ACC112 (cell line): ENCODE data around the gene ZNF318.
"Not testable (repeated sequence)": the region's sequence is repeated elsewhere in the genome, so short reads cannot be mapped to it uniquely, and the experiment has no call there.

Experiments
- H2AFZ ChIP-seq: fragments of 200-600 bp; sonication (generic); one replicate; pipeline ENCODE4 v1.6.0; 2017; ENCODE audit warnings: antibody characterized with exemption, low read length; ENCODE audit not compliant: unreplicated experiment
- H3K27ac ChIP-seq: fragments of 200-600 bp; sonication (generic); 2 replicates; pipeline ENCODE4 v1.5.1; 2014; ENCODE audit warnings: low read depth, mild to moderate bottlenecking, antibody characterized with exemption, low read length, moderate library complexity
- H3K27me3 ChIP-seq: fragments of 200-600 bp; sonication (generic); 2 replicates; pipeline ENCODE4 v1.6.1; 2014; ENCODE audit warnings: mild to moderate bottlenecking, antibody characterized with exemption, low read length, moderate library complexity, mixed read lengths; ENCODE audit not compliant: insufficient read depth
- H3K36me3 ChIP-seq: fragments of 200-600 bp; sonication (generic); 2 replicates; pipeline ENCODE4 v1.6.1; 2016; ENCODE audit warnings: mild to moderate bottlenecking, antibody characterized with exemption, low read length, moderate library complexity, mixed read lengths; ENCODE audit not compliant: insufficient read depth
- H3K4me1 ChIP-seq: fragments of 200-600 bp; sonication (generic); one replicate; pipeline ENCODE4 v1.6.1; 2016; ENCODE audit warnings: low read length, mixed read lengths; ENCODE audit not compliant: insufficient read depth, unreplicated experiment, control insufficient read depth
- H3K4me3 ChIP-seq: fragments of 200-600 bp; sonication (generic); 2 replicates; pipeline ENCODE4 v1.5.1; 2014; ENCODE audit warnings: mild to moderate bottlenecking, low read depth, low read length
- H3K79me2 ChIP-seq: fragments of 200-600 bp; sonication (generic); one replicate; pipeline ENCODE4 v1.6.0; 2016; ENCODE audit warnings: low read length; ENCODE audit not compliant: control insufficient read depth, unreplicated experiment, insufficient read depth

ZNF318 gene

GRCh38 chr6:43386492-43386891 is 17.0 kb upstream of the ZNF318 start:
- Histone ChIP-seq H3K4me1 (peaks cover 8% of the 10 kb centered on the region), H2AFZ (no peak overlapping the region), H3K27me3 (no peaks in the 10 kb centered on the region), H3K4me3 (no peak overlapping the region), H3K36me3 (no peaks in the 10 kb centered on the region), H3K27ac (no peak overlapping the region), H3K79me2 (no peaks in the 10 kb centered on the region)

- H3K4me3 ChIP-seq = no peak overlapping the region
- H2AFZ ChIP-seq = peak overlapping the region; percentile 14
- no peaks in the 10 kb centered on the region for H3K79me2 ChIP-seq
- H3K27ac ChIP-seq = no peak overlapping the region
- peaks cover 8% of the 10 kb centered on the region for H3K4me1 ChIP-seq
- 0 out of 2 replicates have a peak, but pooled peaks cover 3% of the 10 kb centered on the region for H3K27me3 ChIP-seq
- no peaks in the 10 kb centered on the region for H3K36me3 ChIP-seq
Observed at GRCh38 chr6:43383021-43383667, 13.7 kb upstream of the ZNF318 start.

- H2AFZ ChIP-seq, H3K27ac ChIP-seq, H3K36me3 ChIP-seq, H3K4me3 ChIP-seq, H3K79me2 ChIP-seq, H3K4me1 ChIP-seq, H3K27me3 ChIP-seq: not testable (repeated sequence)
Observed at GRCh38 chr6:43380858-43381257, 11.4 kb upstream of the ZNF318 start.

GRCh38 chr6:43378631-43379030 is 9.2 kb upstream of the ZNF318 start:
- Histone ChIP-seq H3K27me3 (0 out of 2 replicates have a peak, but pooled peaks cover 3% of the 10 kb centered on the region), H3K4me1 (peaks cover 6% of the 10 kb centered on the region), H3K27ac (no peak overlapping the region), H3K79me2 (no peaks in the 10 kb centered on the region), H2AFZ (no peak overlapping the region), H3K4me3 (no peak overlapping the region), H3K36me3 (no peaks in the 10 kb centered on the region)

- H3K79me2 ChIP-seq = no peaks in the 10 kb centered on the region
- no peak overlapping the region for H3K4me3 ChIP-seq
- no peak overlapping the region for H3K27ac ChIP-seq
- no peak overlapping the region for H2AFZ ChIP-seq
- H3K36me3 ChIP-seq = no peaks in the 10 kb centered on the region
- no peaks in the 10 kb centered on the region for H3K4me1 ChIP-seq
- H3K27me3 ChIP-seq = 0 out of 2 replicates have a peak, but pooled peaks cover 3% of the 10 kb centered on the region
Observed at GRCh38 chr6:43377710-43378229, 8.3 kb upstream of the ZNF318 start.

GRCh38 chr6:43376551-43376981 is 7.1 kb upstream of the ZNF318 start:
- H2AFZ ChIP-seq = no peak overlapping the region
- no peaks in the 10 kb centered on the region for H3K36me3 ChIP-seq
- 0 out of 2 replicates have a peak, but pooled peaks cover 3% of the 10 kb centered on the region for H3K27me3 ChIP-seq
- H3K27ac ChIP-seq = no peak overlapping the region
- no peaks in the 10 kb centered on the region for H3K4me1 ChIP-seq
- no peaks in the 10 kb centered on the region for H3K79me2 ChIP-seq
- no peak overlapping the region for H3K4me3 ChIP-seq

GRCh38 chr6:43375693-43376092 is 6.2 kb upstream of the ZNF318 start:
- Histone ChIP-seq H2AFZ (no peak overlapping the region), H3K36me3 (no peaks in the 10 kb centered on the region), H3K27me3 (0 out of 2 replicates have a peak, but pooled peaks cover 3% of the 10 kb centered on the region), H3K4me3 (no peak overlapping the region), H3K4me1 (no peaks in the 10 kb centered on the region), H3K79me2 (no peaks in the 10 kb centered on the region), H3K27ac (no peak overlapping the region)

GRCh38 chr6:43373252-43373875 is 3.9 kb upstream of the ZNF318 start:
- no peaks in the 10 kb centered on the region for H3K27me3 ChIP-seq
- no peak overlapping the region for H2AFZ ChIP-seq
- no peaks in the 10 kb centered on the region for H3K79me2 ChIP-seq
- H3K4me1 ChIP-seq = peaks cover 5% of the 10 kb centered on the region
- no peak overlapping the region for H3K4me3 ChIP-seq
- no peaks in the 10 kb centered on the region for H3K36me3 ChIP-seq
- H3K27ac ChIP-seq = no peak overlapping the region

GRCh38 chr6:43370003-43370580 is 645 bp upstream of the ZNF318 start:
- not testable (repeated sequence) for H3K4me1 ChIP-seq, H3K36me3 ChIP-seq, H3K27me3 ChIP-seq, H3K79me2 ChIP-seq
- H3K27ac ChIP-seq = peak overlapping the region; percentile 44
- H3K4me3 ChIP-seq = peak overlapping the region; percentile 82
- H2AFZ ChIP-seq = peak overlapping the region; percentile 100

GRCh38 chr6:43368259-43369160 is 937 bp downstream of the ZNF318 start:
- no peak overlapping the region for H3K27ac ChIP-seq
- no peaks in the 10 kb centered on the region for H3K79me2 ChIP-seq
- H2AFZ ChIP-seq = peak overlapping the region; percentile 88
- peaks cover 8% of the 10 kb centered on the region for H3K4me1 ChIP-seq
- H3K27me3 ChIP-seq = no peaks in the 10 kb centered on the region
- H3K36me3 ChIP-seq = no peaks in the 10 kb centered on the region
- H3K4me3 ChIP-seq = peak overlapping the region; percentile 82
